ENCODE measurements around the gene ABCC2.

DNA sequence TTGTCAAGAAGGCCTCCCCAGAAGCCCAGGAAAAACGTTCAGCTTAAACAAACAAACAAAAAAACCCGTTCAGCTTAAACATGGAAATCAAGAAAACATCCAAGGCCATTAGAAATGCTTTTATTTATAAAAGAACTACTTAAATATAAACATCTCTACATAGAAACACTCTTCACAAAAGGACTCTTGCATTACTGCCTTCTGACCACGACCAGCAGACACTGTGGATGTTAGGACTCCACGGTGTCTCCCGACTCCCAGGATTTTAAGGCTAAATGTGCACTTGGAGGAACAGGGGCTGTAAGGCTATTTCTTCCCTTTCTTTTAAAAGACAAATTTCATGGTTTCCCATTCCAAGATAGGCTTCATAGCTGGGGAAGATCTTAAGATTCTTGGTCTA, 93.0 kb downstream of the ABCC2 start:
- TF ChIP-seq SUZ12 (IDR thresholded peaks at IDR 0.05; ENCODE audit: extremely low read depth, insufficient read depth, insufficient read length) (no peak), YY1 (IDR thresholded peaks at IDR 0.05; ENCODE audit: insufficient read depth, insufficient read length) (no peak), ZNF274 (IDR thresholded peaks at IDR 0.05; ENCODE audit: low read depth, low read length) (no peak)

Measured in NT2/D1 (cell line).